Astrocyte of the cerebellum (primary cell): Measurements from ENCODE around the gene MIAT.
A peak's percentile ranks its signal among the peaks of the same experiment; 100 is the strongest.

Experiments
- DNase-seq: peaks from one replicate; pipeline ENCODE4 v3.0.0-alpha.2; 2011; ENCODE audit warnings: low read depth
- H3K4me3 ChIP-seq: 2 replicates; pipeline ENCODE4 v1.5.1; 2011; ENCODE audit warnings: mild to moderate bottlenecking, low read depth, low read length, moderate library complexity
- in situ Hi-C: cut with HindIII; loops from 2 replicates; pipeline ENCODE4 v1.10.0; 2017; ENCODE audit warnings: low sequenced_read_pairs
- TF ChIP-seq, protein P1 (sequence below): IDR thresholded peaks from 2 replicates; pipeline ENCODE4 v1.5.1; 2012; ENCODE audit warnings: low read length, low read depth, moderate library complexity, mild to moderate bottlenecking; ENCODE audit errors: missing control alignments

Gene MIAT

DNA sequence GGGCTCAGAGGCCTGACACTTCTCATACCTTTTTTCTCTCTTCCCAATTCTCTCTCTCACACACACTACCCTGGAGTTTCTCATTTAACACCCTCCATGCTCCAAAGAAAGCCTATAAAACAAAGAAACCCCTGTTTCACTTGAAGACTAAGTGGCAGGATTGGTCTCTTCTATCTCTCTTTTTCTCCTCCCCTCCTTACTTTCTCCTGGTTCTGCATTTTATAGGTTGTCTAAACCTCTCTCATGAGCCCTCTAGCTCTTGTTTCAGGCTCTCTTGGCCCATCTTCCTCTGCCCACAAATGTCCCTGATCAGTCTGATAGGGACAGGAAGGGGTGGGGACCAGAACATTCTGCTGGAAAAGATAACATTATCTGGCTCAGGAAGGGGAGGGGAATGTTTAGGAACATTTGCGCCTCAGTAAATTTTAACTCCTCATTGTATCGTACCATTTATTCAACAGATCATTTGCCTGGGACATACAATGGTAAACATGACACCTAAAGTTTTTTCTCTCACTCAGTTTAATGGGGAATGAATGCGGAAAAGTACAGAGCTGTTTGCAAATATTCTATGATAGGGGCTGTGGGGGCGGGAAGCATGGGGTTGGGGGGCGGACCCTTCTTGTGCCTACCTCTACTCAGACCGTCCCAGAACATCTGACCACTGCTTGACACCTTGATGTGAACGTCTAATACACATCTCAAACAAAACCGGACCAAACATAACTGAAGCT lies 24.8 kb upstream of the MIAT start:
- no peak for DNase-seq
- no peak overlapping the region for H3K4me3 ChIP-seq
- TF ChIP-seq, protein P1, sequence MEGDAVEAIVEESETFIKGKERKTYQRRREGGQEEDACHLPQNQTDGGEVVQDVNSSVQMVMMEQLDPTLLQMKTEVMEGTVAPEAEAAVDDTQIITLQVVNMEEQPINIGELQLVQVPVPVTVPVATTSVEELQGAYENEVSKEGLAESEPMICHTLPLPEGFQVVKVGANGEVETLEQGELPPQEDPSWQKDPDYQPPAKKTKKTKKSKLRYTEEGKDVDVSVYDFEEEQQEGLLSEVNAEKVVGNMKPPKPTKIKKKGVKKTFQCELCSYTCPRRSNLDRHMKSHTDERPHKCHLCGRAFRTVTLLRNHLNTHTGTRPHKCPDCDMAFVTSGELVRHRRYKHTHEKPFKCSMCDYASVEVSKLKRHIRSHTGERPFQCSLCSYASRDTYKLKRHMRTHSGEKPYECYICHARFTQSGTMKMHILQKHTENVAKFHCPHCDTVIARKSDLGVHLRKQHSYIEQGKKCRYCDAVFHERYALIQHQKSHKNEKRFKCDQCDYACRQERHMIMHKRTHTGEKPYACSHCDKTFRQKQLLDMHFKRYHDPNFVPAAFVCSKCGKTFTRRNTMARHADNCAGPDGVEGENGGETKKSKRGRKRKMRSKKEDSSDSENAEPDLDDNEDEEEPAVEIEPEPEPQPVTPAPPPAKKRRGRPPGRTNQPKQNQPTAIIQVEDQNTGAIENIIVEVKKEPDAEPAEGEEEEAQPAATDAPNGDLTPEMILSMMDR: no peak
- in situ Hi-C loops: no loop called here

DNA sequence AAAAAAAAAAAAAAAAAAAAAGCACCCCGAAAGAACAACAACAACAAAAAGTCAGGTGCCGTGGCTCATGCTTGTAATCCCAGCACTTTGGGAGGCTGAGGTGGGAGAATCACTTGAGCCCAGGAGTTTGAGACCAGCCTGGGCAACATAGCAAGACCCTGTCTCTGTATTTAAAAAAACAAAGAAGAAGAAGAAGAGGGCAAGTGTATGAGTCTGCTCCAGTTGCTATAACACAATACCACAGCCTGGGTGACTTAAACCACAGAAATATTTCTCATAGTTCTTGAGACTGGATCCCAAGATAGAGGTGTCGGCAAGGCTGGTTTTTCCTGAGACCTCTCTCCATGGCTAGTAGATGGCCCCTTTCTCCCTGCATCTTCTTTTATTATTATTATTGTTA lies 23.2 kb upstream of the MIAT start:
- no peak overlapping the region for H3K4me3 ChIP-seq
- TF ChIP-seq, protein P1: no peak
- in situ Hi-C loops: no loop called here

DNA sequence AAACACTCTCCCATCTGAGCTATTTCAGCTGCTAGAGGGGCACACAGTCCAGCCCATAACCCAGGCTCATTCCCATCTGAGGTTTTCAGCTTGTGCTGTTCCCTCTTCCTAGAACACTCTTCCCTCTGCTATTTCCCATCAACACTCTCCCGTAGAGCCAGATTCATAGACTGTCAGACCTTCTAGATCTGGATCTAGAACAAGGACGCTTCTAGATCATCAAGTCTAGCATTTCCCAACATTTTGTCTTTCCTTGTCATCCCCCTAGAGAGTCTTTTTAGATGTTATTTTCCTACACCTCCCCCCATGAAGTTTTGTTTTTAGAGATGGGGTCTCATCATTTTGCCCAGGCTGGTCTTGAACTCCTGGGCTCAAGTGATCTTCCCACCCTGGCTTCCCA lies 22.3 kb upstream of the MIAT start:
- TF ChIP-seq, protein P1: no peak
- H3K4me3 ChIP-seq: no peak overlapping the region
- in situ Hi-C loops: no loop called here
- DNase-seq: no peak

More for the DNA sequence above, 23.2 kb upstream of the MIAT start:
- no peak for DNase-seq

DNA sequence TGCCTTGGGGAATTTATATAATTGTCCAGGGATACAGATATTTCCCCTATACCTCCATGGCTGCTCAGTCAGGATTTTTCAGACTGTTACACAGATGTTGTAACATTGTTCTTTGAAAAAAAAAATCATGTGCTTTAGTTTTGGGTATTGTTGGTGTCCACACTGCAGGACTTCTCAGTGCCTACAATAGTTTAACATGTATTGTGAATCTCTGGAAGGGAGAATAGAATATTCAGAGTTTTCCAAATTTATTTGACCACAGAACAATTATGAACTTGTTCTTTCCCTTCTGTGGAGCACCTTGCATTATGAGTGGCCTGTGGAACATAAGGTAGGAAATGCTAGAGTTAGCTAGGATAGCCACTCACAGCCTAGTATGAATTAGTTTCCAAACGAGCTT lies 21.1 kb upstream of the MIAT start:
- DNase-seq: no peak
- TF ChIP-seq, protein P1: no peak
- H3K4me3 ChIP-seq: no peak overlapping the region
- in situ Hi-C loops: no loop called here

DNA sequence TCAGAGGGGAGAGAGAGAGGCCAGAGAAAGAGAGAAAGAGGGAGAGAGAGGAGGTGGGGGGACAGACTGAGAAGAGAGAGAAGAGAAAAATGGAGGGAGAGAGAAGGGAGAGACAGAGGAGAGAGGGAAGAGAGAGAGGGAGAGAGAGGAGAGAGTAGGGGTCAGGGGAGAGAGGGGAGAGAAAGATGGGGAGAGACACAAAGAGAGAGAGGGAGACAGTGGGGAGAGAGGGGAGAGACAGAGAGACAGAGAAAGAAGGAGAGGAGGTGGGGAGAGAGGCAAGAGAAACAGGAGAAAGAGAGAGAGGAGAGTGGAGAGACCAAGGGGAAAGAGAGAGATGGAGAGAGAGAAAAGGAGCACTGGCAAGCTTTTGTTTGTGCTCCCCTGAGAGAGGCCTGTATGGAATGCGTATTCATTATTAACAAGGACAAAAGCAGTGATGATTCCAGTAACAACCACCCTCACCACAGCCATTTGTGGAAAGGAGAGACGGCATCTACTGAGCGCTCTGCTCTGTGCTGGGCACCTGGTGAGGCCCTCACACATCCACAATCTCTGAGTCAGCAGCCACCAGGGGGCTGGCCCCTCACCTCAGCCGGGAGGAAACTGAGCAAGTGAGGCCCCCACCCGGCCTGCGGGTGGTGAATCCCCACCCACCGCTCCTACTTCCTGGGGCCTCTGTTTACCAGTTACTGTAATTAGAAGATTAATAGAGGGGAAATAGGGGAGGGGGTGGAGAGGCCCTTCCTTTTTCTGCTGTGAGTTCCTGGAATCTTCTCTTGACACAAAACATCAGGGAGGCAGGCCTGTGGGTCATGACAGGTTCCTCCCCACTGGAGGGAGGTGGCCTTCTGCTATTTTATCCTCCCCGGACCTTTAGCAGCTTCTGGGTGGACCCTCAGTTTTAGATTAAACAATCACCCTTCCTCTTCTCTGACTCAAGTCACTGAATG lies 14.6 kb upstream of the MIAT start:
- TF ChIP-seq, protein P1: peak; percentile 3
- no peak for DNase-seq

DNA sequence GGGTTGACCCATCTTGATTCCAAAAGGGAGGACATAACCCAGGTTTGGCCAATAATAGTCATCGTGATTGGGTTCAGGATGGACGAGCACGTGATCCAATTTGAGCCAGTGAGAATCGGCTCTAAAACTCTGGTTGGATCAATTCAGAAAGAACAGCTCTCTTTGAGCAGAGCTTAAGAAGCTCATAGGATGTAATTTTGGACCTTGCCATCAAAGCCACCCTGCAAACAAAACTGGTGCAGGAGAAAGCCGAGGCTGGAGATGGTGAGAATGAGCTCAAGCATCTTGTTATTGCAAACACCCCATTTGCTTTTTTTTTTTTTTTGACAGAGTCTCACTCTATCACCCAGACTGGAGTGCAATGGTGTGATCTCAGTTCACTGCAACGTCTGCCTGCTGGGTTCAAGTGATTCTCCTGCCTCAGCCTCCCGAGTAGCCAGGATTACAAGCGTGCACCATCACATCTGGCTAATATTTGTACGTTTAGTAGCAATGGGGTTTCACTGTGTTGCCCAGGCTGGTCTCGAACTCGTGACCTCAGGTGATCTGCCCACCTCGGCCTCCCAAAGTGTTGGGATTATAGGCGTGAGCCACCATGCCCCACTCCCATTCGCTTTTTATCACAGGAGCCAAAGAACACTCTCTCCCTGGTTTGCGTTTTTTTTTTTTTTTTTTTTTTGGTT lies 13.8 kb upstream of the MIAT start:
- no peak for DNase-seq
- no peak overlapping the region for H3K4me3 ChIP-seq
- in situ Hi-C loops: no loop called here
- TF ChIP-seq, protein P1: no peak

More for the DNA sequence above, 14.6 kb upstream of the MIAT start:
- no peak overlapping the region for H3K4me3 ChIP-seq
- in situ Hi-C loops: no loop called here
